Pancreas (tissue), 10 donors: ENCODE results near the gene SLC25A48. TPM values are rescaled to one million over a fixed set of nuclear protein-coding genes. Genes with fewer than 3 reads are reported as not detected.

Experiments
- ATAC-seq, 4 donors: fragments of 200-7000 bp; cut with Tn5 transposase; one replicate each; pipeline versions ENCODE4 v1.8.0 to v1.9.1; 2020; ENCODE audit warnings: mild to moderate bottlenecking in 4 of 4, moderate library complexity in 4 of 4
- DNase-seq, 6 donors: peaks; one replicate each; pipeline ENCODE4 v3.0.0-alpha.2; 2020
- FAIRE-seq: peaks from 2 replicates; lab custom pipeline; 2012; peaks lifted over from hg19 to GRCh38; lab: Jason Lieb, UNC
- H3K27ac ChIP-seq, 4 donors: fragments of 200-600 bp; sonication (generic); 1 replicate in 3 of 4; 2 replicates in 1 of 4; pipeline versions ENCODE4 v1.5.0 to v1.8.0; 2020
- H3K27me3 ChIP-seq, 4 donors: fragments of 200-600 bp; one replicate each; pipeline ENCODE4 v1.8.0; 2021
- H3K36me3 ChIP-seq, 3 donors: fragments of 200-600 bp; sonication (generic) in 1 of 3; one replicate each; pipeline versions ENCODE4 v1.5.0 to v1.8.0; 2020 to 2021
- H3K4me1 ChIP-seq, 3 donors: fragments of 200-600 bp; one replicate each; pipeline ENCODE4 v1.8.0; 2021
- H3K4me3 ChIP-seq, 4 donors: fragments of 200-600 bp; sonication (generic) in 2 of 4; one replicate each; pipeline versions ENCODE4 v1.5.0 to v1.8.0; 2020 to 2021
- H3K9me3 ChIP-seq, 4 donors: fragments of 200-600 bp; one replicate each; pipeline ENCODE4 v1.8.0; 2021
- WGBS, 2 donors: extraction: QIAGEN DNeasy Blood & Tissue Kit; methylation state at CpG; one replicate each; pipeline ENCODE4 v1.1.7; 2013; 5-methylcytosine and 5-hydroxymethylcytosine counted together
- intact Hi-C, 3 donors: fragments of 100-400 bp; cut with DNase I; formaldehyde crosslinking; loops; one replicate each; pipeline versions ENCODE4 v1.11.1 to v1.14.2; 2022
- polyA plus RNA-seq, 2 donors: library from polyadenylated mRNA; stranded (reverse); fragments of 200-250 nt; gene quantifications; one replicate each; pipeline ENCODE4 v1.2.3, GENCODE V29; 2013
- total RNA-seq, 6 donors: library from RNA; stranded (reverse); fragmentation: NEBNext Ultra II Directional in 4 of 6; extraction: Animal tissue kit (Norgen Biotek cat#: 25700) in 4 of 6; gene quantifications; one replicate each; pipeline versions ENCODE4 v1.2.1 to v1.2.4, GENCODE V29; 2021 to 2023
- TF ChIP-seq, protein P1 (sequence below), 4 donors: fragments of 200-600 bp; sonication (generic) in 3 of 4; IDR thresholded peaks; one replicate each; pipeline versions ENCODE4 v1.5.0 to v1.8.0; 2021; ENCODE audit warnings: antibody characterized with exemption in 4 of 4
- donor health status: healthy with polysubstance abuse.
- donor health status: DM: no; HTN: no; CAD: no; lungs with moderate emphysema.
- donor health status: DM: no; HTN: no; CAD: no.
- donor health status: control.
- donor health status: control.
- donor health status: Bipolar disorder and iron deficiency.
- donor health status: DM: yes; HTN: yes; CAD: no.
- donor health status: DM: no; HTN: no; CAD: no.
- donor health status: DM: no; HTN: no; CAD: no.
- donor health status: DM: yes; HTN: yes; CAD: no.

Gene SLC25A48
- total and polyA plus RNA-seq, 8 donors = 0.37 to 3.2 (median 1.2) TPM

DNA sequence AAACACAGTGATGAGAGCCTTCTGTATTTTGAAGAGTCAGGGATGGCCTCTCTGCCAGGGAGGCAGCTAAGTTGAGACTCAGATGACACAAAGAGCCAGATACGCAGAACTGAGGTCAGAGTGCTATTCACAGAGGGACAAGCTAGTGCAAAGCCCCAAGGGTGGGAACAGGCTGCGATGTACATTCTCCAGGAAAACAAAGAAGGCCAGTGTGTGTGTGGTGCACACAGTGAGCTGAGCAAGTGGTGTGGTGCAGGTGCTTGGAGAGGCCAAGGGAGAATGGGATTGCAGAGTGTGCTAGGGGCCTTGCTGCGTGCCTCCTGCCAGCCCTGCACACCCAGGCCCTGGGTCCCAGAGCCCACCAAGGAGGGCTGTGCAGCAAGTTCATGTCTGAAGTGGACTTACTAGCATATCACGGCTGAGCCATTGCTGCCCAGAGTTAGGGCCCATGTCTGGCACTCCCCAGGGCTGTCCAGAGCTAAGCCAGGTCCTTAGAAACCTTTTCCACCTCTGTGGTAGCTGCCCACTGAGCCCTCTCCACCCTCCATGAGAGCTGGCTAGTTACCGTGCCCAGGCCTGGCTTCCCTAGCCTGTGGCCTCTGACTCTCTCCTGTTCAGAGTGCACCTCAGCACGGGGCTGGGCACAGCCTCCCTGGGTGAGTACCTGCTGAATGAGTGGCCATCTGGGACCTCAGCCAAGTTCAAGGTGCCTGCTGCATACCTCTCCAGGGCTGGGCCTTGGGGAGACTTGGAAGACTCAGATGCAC, 9.3 kb downstream of the SLC25A48 start:
- H3K36me3 ChIP-seq = no peaks in the 10 kb centered on the region
- H3K9me3 ChIP-seq = no peaks in the 10 kb centered on the region
- H3K4me3 ChIP-seq = no peak overlapping the region
- TF ChIP-seq, protein P1, sequence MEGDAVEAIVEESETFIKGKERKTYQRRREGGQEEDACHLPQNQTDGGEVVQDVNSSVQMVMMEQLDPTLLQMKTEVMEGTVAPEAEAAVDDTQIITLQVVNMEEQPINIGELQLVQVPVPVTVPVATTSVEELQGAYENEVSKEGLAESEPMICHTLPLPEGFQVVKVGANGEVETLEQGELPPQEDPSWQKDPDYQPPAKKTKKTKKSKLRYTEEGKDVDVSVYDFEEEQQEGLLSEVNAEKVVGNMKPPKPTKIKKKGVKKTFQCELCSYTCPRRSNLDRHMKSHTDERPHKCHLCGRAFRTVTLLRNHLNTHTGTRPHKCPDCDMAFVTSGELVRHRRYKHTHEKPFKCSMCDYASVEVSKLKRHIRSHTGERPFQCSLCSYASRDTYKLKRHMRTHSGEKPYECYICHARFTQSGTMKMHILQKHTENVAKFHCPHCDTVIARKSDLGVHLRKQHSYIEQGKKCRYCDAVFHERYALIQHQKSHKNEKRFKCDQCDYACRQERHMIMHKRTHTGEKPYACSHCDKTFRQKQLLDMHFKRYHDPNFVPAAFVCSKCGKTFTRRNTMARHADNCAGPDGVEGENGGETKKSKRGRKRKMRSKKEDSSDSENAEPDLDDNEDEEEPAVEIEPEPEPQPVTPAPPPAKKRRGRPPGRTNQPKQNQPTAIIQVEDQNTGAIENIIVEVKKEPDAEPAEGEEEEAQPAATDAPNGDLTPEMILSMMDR (IDR thresholded peaks at IDR 0.05) = no peak
- intact Hi-C loops = no loop called here
- no peaks in the 10 kb centered on the region for H3K27me3 ChIP-seq
- DNase-seq (no peak), FAIRE-seq (no peak), ATAC-seq (no peak)
- H3K27ac ChIP-seq = no peak overlapping the region
- WGBS, 2 donors = 80 to 86% methylated on average over 6 of the region's 6 CpGs
- no peaks in the 10 kb centered on the region for H3K4me1 ChIP-seq

DNA sequence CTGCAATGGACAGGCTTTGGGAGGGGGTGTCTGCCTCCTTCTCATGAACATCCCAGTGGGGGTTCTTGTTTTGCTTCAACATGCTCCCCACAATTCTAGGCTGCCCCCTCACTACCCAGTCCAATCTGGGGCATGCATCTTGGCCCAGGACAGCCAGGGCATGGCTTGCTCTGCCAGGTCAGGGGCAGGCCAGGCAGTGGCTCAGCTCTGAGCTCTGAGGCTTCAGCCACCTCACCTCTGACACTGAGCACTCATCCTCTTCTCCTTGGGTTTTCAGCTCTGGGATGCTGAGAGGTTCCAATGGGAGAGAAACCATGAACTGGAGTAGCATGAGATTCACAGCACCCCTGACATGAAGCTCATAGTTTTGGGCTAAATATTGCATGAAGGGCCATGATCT, 11.8 kb downstream of the SLC25A48 start:
- Histone ChIP-seq H3K27me3 (no peaks in the 10 kb centered on the region), H3K4me1 (no peaks in the 10 kb centered on the region), H3K4me3 (no peak overlapping the region), H3K27ac (no peak overlapping the region), H3K36me3 (no peaks in the 10 kb centered on the region), H3K9me3 (no peaks in the 10 kb centered on the region)
- no peak for ATAC-seq
- TF ChIP-seq, protein P1 (IDR thresholded peaks at IDR 0.05) = no peak
- DNase-seq = no peak
- intact Hi-C loops = no loop called here
- no peak for FAIRE-seq

DNA sequence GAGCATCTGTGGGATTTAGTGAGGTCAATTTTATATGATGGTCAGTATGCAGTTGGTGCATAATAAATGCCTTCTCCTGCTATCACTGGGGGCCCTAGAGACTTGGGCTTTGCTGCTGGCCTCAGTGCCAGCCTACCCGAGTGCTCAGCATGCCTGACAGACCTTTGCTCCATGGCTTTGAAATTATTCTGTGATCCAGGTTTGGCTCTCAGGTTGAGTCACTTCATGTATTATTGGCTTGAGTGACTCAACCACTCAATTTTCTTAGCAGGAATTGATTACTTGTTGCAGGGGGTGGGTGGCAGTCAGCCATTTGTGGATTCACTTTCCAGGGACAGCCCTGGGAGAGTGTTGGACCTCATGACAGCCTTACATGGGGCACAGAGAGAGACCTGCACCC, 13.5 kb downstream of the SLC25A48 start:
- H3K27me3 ChIP-seq = no peaks in the 10 kb centered on the region
- no peaks in the 10 kb centered on the region for H3K4me1 ChIP-seq
- no peak overlapping the region for H3K27ac ChIP-seq
- WGBS, 2 donors = 86% methylated on average over 1 of the region's 1 CpG
- intact Hi-C loops = no loop called here
- no peak overlapping the region for H3K4me3 ChIP-seq
- no peak for ATAC-seq
- H3K9me3 ChIP-seq = no peaks in the 10 kb centered on the region
- FAIRE-seq = no peak
- no peaks in the 10 kb centered on the region for H3K36me3 ChIP-seq
- DNase-seq = no peak
- TF ChIP-seq, protein P1 (IDR thresholded peaks at IDR 0.05) = no peak

DNA sequence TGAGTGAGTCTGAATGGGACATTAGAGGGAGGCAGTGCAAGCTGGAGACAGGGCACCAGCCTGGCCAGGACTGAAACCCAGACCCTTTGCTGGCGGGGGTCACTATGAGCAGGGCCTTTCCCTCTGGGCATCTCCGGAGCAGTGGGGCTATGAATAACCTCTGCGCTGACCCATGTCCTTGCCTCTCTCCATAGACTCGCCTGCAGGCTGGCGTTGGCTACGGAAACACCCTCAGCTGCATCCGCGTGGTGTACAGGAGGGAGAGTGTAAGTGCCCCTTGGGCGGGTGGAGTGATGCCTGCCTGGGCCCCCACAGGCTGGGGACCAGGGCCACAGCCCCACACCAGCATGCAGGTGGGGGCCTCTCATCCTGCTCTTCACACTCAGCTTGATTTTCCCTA, 15.8 kb downstream of the SLC25A48 start:
- no peaks in the 10 kb centered on the region for H3K27me3 ChIP-seq
- DNase-seq (no peak), FAIRE-seq (no peak), ATAC-seq (no peak)
- no peaks in the 10 kb centered on the region for H3K36me3 ChIP-seq
- intact Hi-C loops = no loop called here
- no peaks in the 10 kb centered on the region for H3K4me1 ChIP-seq
- 91 to 92% methylated on average over 9 of the region's 9 CpGs for WGBS, 2 donors
- H3K9me3 ChIP-seq = no peaks in the 10 kb centered on the region
- no peak overlapping the region for H3K4me3 ChIP-seq
- no peak overlapping the region for H3K27ac ChIP-seq
- TF ChIP-seq, protein P1 (IDR thresholded peaks at IDR 0.05) = no peak

DNA sequence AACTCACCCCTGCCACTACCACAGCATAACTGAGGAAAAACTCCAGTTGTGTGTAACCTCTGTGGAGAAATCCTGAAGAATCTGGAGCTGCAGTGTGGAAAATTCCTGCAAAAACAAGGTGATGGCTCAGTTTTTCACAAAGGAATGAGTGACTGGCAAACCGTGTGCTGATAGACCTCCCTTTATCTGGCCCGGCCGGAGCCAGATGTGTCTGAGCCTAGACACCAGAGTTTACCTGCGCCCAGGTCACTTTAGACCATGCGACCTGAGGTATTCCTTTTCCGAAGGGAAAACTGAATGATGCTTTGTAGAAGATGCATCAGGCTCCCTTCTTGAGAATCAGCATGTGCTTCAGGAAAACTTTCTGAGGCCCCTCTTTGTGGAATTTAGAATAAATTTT, 16.2 kb downstream of the SLC25A48 start:
- Histone ChIP-seq H3K27me3 (no peaks in the 10 kb centered on the region), H3K4me3 (no peak overlapping the region), H3K9me3 (no peaks in the 10 kb centered on the region), H3K36me3 (no peaks in the 10 kb centered on the region), H3K27ac (no peak overlapping the region), H3K4me1 (no peaks in the 10 kb centered on the region)
- DNase-seq (no peak), FAIRE-seq (no peak), ATAC-seq (no peak)
- TF ChIP-seq, protein P1 (IDR thresholded peaks at IDR 0.05) = no peak
- intact Hi-C loops = no loop called here
- WGBS, 2 donors = 83 to 86% methylated on average over 6 of the region's 6 CpGs
